HL-60/S4 (cell line): ENCODE measurements around the gene EIF3K.

Experiments
- in situ Hi-C: fragments of 300-500 bp; cut with MboI; formaldehyde crosslinking; loops from 2 replicates; pipeline ENCODE4 v1.14.3; 2022; ENCODE audit warnings: low sequenced_read_pairs

Gene EIF3K

DNA sequence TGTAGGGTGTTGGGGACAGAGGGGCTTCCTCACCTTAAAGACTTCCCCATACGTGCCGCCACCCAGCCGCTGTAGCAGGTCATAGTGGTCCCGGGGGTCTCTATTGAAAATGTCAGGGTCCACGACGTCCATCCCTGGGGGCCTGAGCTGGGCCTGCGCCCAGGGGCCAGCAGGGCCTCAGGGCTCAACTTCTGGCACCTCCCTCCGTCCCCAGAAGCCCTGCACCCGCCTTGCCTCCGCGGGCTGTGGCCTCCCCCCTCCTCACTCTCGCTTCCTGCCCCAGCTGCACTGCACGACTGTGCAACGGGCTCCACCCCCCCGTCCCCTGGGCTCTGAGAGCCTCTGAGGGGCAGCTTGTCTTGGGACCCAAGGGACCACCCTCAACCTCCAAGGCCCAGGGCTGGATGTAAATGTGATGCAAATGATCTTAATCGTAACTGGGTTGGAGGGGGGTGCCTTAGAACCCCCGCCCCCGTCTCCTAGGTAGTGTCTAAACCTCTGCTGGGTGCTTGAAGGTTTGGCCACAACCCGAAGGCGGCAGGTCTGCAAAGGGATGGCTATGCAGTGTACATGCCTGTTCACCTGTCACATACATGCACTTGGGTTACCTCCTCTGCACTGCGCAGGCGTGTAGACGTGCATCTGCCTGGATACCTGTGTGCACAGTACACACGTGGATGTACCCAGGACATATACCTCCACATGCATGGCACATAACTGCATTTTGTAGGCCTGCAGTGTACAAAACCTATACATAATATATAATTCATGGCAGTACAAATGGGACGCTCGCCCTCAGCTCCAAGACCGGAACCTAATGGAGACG, 1.0 kb upstream of the EIF3K start, which contains the start of gene MAP4K1:
TSS of gene MAP4K1 (minus strand) at position 190 of the 826 bp plus-strand sequence. CDS start at position 132, 58 bp downstream.
- in situ Hi-C loops = no loop called here

DNA sequence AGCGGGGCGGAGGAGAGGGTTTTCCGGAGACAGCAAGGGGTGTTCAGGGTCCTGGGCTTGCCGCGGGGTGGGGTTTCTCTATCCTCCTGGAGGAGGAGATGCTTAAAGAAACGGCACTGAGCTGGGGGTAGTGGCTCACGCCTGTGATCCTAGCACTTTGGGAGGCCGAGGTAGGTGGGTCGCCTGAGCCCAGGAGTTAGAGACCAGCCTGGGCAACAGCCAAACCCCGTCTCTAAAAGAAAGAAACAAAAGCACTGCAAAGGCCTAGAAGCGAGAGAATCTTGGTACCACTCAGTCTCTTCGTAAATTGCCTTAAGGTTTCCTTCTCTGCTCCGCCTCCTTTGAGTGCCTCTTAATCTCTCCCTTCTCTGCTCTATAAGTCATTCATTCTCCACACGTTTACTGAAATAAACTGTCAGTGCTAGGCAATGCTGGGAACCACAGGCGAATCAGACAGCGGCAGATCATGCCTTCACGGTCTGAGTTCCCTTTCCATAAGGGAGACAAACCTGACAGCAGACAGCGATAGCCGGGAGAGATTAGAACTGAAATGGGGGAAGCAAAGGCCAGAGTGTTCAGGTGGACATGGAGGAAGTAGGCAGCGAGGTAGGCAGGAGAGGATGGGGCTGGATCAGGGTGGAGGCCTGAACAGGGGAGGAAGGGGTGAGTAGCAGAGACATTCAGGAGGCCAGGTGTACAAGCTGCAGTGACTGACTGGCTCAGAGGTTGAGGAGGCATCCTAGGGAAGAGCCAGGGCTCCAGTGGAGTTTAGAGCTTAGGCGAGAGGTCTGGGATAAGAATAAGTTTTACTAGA, 580 bp downstream of the EIF3K start:
- in situ Hi-C loops = no loop called here

DNA sequence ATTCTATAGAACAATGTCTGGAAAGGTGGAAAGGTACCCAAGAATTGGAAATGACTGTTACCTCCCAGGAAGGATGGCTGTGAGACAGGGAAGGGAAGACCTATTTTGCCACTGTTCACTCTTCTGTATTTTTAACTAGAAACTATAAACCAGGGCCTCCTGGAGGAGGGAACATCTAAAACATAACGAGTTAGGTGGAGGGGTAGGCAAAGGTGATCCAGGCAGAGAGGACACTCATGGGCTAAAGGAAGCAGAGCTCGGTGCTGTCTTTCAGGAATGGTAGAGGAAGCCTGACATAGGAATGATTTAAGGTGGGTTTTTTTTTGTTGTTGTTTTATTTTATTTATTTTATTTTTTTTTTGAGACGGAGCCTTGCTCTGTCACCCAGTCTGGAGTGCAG, 5.8 kb downstream of the EIF3K start:
- in situ Hi-C loops = no loop called here

DNA sequence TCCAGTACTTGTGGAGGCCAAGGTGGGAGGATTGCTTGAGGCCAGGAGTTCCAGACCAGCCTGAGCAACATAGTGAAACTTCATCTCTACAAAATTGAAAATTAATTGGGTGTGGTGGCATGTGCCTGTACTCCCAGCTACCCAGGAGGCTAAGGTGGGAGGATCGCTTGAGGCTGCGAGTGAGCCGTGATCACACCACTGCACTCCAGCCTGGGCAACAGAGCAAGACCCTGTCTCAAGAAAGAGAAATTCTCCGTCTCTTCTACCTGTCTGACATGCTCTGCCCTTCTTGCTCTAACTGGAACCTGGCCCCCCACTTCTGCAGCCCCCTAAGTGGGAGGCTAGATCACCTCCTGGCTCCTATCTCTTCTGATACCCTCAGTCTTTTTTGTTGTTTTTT, 7.4 kb downstream of the EIF3K start:
- in situ Hi-C loops = no loop called here

DNA sequence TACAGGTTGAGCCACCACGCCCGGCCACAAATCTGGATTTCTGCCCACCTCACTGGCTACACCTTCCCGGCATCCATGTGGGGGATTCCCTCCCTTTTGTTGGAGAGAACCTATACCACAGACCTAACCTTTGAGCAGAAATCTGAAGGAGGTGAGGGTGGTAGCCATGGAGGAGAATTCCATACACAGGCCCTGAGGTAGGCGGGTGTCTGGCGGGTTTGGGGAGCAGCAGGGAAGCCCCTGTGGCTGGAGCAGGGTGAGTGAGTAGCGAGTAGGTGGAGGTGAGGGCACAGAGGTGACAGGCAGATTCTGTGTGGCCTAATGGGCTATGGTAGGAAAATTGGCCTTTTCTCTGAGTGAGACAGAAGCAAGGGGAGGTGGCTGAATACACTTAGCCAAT, 10.6 kb downstream of the EIF3K start:
- in situ Hi-C loops = no loop called here

DNA sequence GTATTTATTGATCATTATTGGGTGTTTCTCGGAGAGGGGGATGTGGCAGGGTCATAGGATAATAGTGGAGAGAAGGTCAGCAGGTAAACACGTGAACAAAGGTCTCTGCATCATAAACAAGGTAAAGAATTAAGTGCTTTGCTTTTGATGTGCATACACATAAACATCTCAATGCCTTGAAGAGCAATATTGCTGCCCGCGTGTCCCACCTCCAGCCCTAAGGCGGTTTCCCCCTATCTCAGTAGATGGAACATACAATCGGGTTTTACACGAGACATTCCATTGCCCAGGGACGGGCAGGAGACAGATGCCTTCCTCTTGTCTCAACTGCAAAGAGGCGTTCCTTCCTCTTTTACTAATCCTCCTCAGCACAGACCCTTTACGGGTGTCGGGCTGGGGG, 12.3 kb downstream of the EIF3K start:
- in situ Hi-C loops = loop anchor here (10.0 kb wide), 1 partner anchor 226 kb away; the partner anchor contains the start of gene FAM98C

DNA sequence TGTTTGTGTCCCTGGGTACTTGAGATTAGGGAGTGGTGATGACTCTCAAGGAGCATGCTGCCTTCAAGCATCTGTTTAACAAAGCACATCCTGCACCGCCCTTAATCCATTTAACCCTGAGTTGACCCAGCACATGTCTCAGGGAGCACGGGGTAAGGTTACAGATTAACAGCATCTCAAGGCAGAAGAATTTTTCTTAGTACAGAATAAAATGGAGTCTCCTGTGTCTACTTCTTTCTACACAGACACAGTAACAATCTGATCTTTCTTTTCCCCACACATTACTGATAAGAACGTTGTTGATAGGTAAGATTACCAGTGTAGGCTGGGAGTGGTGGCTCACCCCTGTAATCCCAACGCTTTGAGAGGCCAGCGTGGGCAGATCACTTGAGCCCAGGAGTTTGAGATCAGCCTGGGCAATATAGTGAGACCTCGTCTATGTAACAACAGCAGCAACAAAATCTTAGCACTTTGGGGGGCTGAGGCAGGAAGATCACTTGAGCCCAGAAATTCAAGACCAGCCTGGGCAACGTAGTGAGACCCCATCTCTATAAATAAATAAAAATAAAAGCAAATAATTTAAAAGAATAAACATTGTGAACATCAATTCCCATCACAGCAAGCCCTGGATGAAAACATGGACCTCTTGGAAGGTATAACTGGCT, 13.0 kb downstream of the EIF3K start:
- in situ Hi-C loops = loop anchor here (10.0 kb wide), 1 partner anchor 227 kb away; the partner anchor contains the start of gene FAM98C

DNA sequence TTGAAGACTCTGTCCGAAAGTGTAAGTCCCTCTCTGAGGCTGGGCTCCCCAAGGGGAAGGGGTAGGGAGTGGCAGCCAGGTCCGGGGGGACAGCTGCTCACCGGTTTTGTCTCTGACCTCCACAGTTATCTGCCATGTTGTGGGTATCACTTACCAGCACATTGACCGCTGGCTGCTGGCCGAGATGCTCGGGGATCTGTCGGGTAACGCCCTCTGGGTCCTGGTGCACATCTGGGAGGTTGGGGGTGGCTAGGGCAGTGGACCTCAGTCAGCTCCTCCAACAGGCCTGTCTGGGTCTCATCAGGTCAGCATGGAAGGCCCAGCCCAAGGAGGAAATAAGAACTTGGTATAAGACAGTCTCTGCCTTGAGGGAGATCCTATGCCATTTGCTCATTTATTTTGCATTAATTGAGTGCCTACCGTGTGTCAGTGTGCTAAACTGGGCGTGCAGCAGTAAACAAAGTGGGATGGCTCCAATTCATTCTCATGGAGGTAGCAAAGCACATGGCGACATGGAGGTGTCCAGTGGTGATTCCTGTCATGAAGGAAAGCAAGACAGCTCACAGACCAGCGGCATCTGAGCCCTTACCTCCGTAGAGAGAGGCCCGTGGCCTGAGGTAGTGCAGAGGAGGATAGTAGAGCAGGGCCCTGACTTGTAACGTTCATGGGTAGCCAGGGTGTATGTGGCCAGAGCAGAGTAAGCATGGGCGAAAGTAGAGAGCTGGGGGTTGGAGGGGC, 13.7 kb downstream of the EIF3K start:
- in situ Hi-C loops = loop anchor here (10.0 kb wide), 1 partner anchor 228 kb away; the partner anchor contains the start of gene FAM98C

DNA sequence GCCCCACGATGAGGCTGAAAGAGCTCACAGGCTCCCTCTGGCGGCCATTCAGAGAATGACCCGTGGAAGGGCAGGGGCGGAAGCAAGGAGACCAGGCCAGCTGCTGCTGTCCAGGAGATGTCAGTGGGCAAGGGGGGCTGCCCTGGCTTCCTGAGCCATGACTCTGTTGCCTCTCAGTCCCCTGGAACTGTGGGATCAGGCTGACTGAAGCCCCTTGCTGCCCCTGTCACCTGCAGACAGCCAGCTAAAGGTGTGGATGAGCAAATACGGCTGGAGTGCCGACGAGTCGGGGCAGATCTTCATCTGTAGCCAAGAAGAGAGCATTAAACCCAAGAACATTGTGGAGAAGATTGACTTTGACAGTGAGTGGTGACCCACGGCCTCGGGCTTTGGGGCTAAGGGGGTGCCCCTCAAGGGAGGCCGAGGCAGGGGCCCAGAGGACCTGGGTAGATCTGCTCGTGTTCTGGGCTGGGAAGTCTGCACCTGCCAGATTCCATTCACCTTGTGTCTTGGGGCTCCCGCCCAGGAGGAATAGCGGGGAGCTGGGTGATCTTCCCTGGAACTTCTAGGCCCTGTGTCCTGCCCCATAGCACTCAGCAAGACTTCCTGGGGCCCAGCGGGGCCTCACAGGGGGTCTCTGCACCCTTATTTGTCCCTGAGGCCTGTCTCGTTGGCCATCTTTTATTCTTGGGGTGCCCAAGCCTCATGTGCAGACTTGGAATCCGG, 15.9 kb downstream of the EIF3K start:
- in situ Hi-C loops = loop anchor here (10.0 kb wide), 1 partner anchor 230 kb away; the partner anchor contains the start of gene FAM98C

DNA sequence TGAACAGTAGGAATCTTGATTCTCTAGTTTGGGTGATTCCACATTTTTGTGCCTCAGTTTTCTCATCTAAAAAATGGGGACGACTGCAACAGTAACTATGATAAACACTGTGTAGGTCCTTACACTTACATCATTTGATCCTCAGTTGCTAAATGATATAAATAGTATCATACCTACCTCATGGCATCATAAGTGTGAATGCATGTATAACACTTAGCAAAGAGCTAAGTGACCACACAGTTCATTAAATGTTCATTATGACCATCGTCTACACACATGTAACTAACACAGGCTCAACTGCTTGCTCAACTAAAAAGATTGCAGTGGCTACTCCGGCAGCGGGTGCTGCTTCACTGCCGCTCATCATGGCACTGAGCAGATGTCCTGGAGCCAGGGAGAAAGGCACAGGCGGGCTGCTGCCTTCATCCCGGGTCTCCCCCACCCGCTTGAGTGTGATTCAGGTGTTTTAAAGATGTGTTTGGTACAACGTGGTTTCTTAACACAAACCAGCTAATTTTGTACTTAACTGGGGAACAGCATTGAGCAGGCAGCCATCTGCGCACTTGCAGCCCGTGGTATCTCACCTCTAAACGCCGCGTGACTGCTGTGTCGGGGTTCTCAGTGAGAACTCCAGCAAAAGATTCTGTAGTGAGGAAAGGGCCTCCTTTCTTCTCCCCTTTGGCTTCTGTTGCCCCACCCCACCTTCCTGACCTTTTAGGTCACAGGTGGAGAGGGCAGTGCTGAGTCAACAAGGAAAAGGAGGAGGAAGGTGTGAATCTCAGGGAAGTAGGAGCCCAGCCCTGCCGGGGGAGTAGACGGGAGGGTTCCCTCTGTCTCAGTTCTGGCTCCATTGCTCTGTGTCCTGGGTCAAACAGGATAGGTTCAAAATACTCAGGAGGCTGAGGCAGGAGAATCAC, 16.8 kb downstream of the EIF3K start:
- in situ Hi-C loops = loop anchor here (10.0 kb wide), 1 partner anchor 231 kb away; the partner anchor contains the start of gene FAM98C

DNA sequence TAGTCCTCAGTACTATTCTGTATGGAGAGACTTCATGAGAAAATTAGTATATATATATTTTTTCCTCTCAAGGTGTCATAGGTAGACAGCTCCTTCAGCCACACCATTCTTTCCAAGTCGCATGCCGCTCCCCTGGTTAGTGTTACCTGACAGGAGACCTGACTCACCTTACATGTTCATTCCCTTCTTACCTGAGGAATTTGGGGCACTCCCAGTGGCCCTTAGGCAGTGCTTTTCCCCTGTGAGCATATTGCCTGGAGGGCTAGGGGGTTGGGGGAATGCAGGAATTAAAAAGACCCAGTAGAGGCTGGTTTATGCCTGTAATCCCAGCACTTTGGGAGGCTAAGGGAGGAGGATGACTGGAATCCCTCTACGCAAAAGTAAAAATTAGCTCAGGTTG, 19.5 kb downstream of the EIF3K start:
- in situ Hi-C loops = loop anchor here (10.0 kb wide), 1 partner anchor 234 kb away; the partner anchor contains the start of gene FAM98C

DNA sequence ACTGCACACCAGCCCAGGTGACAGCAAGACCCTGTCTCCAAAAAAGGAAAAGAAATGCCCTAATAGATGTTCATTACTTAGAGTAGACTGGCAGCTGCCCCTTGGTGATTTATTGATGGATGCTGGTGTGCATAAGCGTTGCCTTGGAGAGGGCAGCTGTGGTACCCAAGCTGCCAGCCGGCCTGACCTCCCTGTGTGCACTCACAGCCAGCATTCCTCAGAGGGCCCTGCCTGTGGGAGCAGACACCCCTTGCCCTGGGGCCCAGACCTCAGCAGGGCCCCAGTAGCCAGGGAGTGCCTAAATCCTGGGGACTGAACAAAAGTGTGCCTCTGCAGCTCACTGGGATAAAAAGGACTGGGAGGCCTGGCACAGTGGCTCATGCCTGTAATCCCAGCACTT, 20.7 kb downstream of the EIF3K start:
- in situ Hi-C loops = loop anchor here (10.0 kb wide), 1 partner anchor 235 kb away; the partner anchor contains the start of gene FAM98C

DNA sequence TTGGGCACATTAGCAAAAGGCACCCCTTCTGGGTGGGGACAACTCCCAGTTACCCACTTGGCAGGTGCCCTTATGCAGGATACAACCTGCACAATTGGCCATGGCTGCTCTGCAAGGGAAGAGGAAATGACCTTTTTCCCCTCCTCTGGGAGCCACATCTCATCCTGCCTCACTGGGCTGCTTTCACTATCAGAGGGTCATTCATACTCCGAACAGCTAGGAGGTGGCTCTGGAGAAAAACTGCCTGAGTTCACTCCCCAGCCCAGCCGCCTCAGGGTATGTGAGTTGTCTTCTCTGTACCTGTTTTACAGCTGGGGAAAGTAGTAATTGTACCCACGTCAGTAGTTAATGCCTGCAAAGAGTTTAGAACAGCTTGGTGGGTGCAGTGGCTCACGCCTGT, 21.4 kb downstream of the EIF3K start:
- in situ Hi-C loops = no loop called here

DNA sequence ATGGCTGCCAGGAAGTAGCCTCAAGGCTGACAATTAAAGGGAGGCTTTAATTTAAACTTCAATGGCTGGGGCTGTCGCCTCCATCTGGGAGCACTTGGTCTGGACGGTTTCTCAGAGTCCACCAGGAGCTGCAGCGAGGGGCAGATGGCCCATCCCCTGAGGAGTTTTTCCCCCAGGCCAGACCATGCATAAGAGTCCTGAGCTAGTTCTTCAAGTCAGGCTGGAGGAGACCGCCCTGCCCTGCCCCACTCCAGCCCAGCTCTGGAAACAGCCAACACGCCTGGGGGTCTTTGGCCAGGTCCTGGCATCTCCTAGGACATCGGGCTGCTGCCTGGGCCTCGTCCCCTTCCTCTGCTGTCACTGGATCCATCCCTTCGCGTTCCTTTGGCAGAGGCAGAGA, 23.2 kb downstream of the EIF3K start:
- in situ Hi-C loops = no loop called here

DNA sequence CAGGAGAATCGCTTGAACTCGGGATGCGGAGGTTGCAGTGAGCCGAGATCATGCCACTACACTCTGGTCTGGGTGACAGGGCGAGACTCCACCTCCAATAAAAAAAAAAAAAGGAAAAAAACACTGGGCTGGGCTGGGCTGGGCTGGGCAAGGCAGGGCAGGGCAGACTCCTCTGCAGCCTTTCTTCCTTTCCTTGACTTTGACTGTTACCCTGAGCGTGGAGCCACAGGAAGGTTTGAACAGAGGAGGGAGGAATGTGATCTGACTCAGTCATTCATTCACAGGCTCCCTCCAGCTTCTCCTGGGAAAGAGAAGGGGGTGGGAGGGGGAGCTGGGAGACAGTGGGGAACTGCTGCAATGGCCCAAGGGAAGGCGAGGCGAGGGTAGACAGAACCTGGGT, 25.7 kb downstream of the EIF3K start:
- in situ Hi-C loops = no loop called here

DNA sequence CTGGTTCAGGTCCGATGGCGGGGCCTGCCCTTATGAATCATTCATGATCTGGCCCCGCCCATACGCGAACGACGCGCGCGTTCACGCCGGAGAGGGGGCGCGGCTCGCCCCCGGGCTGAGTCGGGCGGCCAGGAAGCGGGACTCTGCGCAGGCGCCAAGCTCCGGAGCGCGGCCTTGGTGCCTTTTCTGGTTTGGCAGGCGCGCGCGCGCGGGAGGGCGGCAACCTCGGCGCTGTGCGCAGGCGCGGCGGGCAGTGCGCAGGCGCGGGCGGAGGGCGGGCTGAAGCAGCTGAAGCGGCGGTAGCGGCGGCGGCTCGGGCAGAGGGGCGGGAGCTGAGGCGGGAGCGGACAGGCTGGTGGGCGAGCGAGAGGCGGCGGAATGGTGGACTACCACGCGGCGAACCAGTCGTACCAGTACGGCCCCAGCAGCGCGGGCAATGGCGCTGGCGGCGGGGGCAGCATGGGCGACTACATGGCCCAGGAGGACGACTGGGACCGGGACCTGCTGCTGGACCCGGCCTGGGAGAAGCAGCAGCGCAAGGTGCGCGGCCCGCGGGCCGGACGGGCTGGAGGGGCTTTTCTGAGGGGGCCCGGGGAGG, 28.5 kb downstream of the EIF3K start, which contains the start of gene ACTN4:
TSS of gene ACTN4 (plus strand) at position 282 of the 598 bp plus-strand sequence. CDS start at position 379, 97 bp downstream.
- in situ Hi-C loops = no loop called here

DNA sequence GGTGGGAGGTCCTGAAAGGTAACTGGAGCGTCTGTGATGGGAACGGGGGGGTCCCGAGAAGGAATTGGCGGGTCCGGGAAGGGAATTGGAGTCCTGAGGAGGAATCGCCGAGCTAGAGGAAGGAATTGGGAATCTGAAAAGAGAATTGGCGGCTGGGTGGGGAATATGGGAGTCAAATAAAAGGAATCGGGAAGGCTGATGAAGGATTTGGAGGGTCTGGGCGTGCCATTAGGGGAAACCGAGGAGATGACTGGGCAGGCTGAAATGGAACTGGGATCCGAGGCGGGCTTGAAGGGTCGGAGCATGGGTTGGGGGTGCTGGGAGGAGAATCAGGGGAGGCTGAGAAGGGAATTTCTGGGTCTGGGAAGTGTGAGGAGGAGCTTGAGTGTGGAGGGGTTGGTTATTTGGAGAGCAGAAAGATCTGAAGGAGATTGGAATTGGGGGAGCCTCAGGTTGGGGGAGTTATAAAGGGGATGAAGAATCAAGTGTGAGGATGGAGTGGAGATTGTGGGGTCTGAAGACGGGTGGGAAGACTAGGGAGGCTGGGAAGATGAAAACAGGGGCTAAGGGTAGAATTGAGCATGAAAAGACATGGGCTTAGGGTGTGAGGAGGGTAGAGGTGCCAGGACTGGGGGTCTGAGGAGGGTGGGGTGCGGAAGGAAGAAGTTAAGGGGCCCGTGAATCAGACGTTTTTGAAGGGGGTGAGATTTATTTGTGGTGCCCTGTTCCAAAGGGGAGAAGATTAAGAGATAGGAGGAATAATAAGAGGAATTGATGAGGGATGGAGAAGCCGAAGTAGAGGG, 29.2 kb downstream of the EIF3K start:
- in situ Hi-C loops = no loop called here
